Heart left ventricle (tissue), 13 donors: ENCODE results near the gene FAM131A.

Experiments used
- POLR2A ChIP-seq, 2 donors: fragments of 450-650 bp; IDR thresholded peaks; one replicate each; pipeline ENCODE4 v1.6.1; 2017; ENCODE audit warnings: antibody characterized with exemption in 2 of 2, mild to moderate bottlenecking in 2 of 2, moderate library complexity in 2 of 2
- TF ChIP-seq, protein P1 (sequence below), 12 donors: fragments of 200-600 bp; sonication (generic) in 4 of 12; IDR thresholded peaks; one replicate each; pipeline versions ENCODE4 v1.5.0 to v1.8.0; 2018 to 2022; ENCODE audit warnings: antibody characterized with exemption in 12 of 12, mild to moderate bottlenecking in 5 of 12
- donor health status: ischemic (EF 13 %, LVEDD 7.1; RV severe dilation, severe dysfunction).
- donor health status: DM: no; HTN: yes; CAD: no.
- donor health status: DM: no; HTN: no; CAD: no.
- donor health status: ischemic (EF 25% LVEDD 6.9; RV normal size, moderate dysfunction).
- donor health status: ischemic (EF 25% LVEDD 5.7; RV mildly dilated, moderate dysfunction).
- donor health status: ischemic (EF 35%, LVEDD 5.7; RV mildly dilated, moderate dysfunction).
- donor health status: nonischemic (EF 11% LVEDD 7.7; RV severe dilation, severe dysfunction).
- donor health status: DM: yes; HTN: yes; CAD: no.
- donor health status: PGD.
- donor health status: ischemic (EF 29% LVEDD 5.4; RV normal size, mild dysfunction).
- donor health status: nonischemic (EF 23%, LVEDD 6.1; RV moderate dilation, normal function).

DNA sequence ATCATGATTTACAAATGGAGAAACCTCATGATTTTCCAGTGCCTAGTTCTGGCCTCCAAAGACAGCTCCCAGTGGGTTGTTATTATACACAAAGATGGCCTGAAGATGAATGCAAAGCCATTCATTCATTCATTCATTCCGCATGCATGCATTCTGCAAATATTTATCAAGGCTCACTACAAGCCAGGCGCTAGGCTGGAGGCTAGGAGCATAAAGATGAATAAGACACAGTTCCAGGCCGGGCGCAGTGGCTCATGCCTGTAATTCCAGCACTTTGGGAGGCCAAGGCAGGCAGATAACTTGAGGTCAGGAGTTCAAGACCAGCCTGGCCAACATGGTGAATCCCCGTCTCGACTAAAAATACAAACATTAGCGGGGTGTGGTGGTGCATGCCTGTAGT, 40.8 kb upstream of the FAM131A start:
- TF ChIP-seq, protein P1, sequence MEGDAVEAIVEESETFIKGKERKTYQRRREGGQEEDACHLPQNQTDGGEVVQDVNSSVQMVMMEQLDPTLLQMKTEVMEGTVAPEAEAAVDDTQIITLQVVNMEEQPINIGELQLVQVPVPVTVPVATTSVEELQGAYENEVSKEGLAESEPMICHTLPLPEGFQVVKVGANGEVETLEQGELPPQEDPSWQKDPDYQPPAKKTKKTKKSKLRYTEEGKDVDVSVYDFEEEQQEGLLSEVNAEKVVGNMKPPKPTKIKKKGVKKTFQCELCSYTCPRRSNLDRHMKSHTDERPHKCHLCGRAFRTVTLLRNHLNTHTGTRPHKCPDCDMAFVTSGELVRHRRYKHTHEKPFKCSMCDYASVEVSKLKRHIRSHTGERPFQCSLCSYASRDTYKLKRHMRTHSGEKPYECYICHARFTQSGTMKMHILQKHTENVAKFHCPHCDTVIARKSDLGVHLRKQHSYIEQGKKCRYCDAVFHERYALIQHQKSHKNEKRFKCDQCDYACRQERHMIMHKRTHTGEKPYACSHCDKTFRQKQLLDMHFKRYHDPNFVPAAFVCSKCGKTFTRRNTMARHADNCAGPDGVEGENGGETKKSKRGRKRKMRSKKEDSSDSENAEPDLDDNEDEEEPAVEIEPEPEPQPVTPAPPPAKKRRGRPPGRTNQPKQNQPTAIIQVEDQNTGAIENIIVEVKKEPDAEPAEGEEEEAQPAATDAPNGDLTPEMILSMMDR (IDR thresholded peaks at IDR 0.05): no peak
- TF ChIP-seq POLR2A (IDR thresholded peaks at IDR 0.05): no peak
